HL-60/S4 treated with phorbol 12-myristate 13-acetate at 8.2 ng/mL for 4 days and 3 days (cell line): Measurements from ENCODE around the gene UGT1A6.

Source experiments
- in situ Hi-C: fragments of 300-500 bp; cut with MboI; formaldehyde crosslinking; loops from 2 replicates; pipeline ENCODE4 v1.15.0; 2022; ENCODE audit warnings: low sequenced_read_pairs

Gene UGT1A6

DNA sequence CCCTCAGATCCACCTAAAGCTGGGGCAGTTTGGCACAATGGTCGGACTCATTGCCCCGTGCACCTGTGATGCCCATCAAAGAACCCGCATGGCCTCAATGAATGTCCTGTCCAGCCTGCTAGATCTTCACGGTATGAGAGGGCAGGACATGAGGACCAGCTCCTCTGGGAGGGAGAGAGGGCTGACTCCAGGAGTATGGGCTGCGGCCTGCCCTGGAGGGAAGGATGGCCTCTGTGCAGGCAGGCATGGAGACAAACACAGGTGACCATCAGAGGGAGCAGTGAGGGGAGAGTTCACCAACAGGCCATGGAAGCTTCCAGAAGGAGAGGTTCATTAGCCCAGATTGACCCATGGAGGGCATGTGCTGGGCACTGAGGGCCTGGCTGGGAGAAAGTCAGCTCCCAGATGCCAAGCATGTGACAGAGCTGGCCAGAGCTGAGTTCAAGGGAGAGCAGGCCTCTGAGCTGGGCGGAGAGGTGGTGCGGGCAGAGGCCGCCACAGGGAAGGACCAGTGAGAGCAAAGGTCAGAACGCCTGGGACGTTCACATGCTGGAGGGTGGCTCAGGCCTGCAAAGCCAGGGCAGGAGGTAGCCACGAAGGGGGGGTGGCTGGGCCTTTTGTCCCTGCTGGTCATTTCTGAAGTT, 125.4 kb downstream of the UGT1A6 start:
- in situ Hi-C loops, result no loop called here

DNA sequence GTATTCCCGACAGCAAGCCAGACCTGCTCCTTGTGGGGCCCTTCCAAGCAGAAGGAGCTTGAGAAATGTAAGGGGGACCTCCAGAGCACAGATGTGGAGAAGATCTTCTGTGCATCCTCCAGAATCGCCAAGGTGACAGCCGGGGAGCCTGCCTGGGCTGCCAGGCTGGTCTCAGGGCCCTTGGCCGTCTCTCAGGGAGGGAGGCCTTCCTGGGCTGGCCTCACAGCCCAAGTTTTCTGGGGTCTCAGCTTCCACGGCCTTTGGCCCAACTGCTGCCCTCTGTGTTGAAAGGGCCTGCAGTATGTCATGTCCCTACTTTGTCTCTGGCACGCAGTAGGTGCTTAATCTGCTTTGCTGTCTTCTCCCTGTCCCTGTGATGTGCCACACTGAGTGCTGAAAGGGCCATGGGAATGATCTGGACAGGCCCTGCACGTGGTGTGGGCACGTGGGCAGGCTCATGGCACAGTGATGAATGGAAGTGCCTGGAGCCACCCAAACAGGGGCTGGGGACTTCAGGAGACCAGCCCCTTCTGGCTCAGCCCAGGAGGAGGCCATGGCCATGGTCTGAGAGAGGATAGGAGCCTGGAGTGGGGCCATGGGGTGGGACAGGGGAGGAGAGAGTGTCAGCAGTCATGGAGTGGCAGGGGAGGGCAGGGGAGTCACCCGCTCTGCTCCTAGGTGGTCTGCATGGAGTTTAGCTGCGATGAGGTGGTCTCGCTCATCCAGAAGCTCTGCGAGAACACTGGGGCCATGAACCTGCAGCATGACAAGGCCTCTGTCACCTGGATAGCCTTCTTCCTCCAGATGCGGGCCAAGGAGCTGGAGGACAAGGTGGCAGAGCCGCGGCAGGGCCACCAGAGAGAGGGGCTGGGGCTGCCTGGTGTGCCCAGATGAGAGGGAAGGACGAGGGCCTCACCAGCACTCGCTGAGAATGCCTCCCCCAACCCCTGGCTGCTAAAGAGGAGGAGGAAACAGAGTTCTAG, 126.2 kb downstream of the UGT1A6 start:
- in situ Hi-C loops, result no loop called here

DNA sequence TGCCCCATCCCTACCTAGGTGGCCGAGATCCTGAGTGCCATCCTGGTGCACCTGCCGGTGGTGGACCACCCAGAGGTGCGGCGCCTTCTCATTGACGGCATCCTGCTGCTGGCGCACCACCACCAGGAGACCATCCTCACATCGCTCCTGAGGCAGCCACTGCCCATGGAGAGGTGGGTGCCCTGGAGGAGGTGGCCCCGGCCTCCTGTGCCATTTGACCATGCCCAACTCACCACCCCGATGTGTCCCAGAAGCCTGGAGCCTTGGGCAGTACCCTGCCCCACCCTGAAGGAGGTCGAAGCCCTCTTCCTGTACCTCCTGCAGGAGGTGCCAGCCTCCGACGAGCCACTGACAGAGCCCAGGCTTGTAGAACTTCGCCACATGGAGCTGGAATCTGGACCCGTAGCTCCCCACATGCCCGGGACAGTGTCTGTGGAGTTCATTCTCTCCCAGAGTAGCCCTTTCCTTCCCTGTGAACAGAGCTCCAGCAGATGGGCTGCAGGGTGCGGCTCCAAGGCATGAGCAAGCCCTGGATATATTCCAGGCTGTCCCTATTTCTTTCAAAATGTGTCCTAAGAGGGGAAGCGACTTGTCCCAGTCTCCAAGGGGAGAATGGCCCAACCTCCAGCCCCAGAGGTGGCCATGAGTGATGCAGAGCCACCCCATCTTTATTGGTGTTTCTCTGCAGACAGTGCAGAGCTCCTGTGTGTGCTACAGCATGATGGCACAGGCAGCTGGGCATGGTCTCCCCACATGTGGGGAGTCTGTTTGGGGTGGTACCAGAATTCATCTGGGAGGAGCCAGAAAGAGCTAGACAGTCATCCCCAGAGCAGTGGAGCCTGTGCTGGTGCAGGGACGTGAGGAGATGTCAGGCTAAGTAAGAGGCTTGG, 127.4 kb downstream of the UGT1A6 start:
- in situ Hi-C loops, result no loop called here

- in situ Hi-C loops, result no loop called here
These were observed 128.1 kb downstream of the UGT1A6 start for GRCh38 chr2:233820774-233821105.

DNA sequence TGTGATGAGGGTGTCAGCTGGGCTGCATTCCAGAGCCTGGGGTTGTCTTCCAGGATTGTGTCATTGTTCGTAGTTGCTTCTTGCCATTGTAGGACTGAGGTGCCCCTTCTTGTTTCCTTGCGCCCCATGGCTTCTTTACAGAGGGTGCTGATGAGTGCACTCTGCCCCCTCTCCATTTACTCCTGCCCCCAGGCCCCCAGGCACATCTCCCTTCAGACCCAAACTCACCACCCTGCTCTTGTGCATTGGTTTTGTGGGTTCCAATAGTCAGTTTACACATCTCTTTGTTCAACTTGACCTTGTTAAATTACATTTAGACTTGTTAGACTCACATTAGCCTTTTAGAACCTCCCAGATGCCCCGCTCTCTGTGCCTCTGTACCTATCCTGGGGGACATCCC, 128.5 kb downstream of the UGT1A6 start:
- in situ Hi-C loops, result no loop called here

DNA sequence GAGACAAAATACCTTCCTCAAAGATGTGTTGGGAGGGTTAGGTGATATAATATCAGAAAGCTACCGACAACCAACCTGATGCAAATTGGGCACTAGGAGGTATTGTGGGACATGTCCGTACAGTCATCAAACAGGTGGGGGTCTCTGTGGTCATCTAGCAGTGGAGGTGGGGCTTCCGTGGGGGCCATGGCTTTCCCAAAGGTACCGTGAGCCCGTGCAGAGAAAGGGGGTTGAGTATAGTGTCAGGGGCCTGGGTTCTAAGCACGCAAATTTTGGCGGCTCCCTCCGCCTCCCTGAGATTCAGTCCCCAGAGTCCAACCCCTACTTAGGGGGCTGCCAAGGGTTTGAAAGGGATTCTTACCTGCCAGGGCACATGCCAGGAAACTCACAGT, 129.0 kb downstream of the UGT1A6 start:
- in situ Hi-C loops, result no loop called here

- in situ Hi-C loops, result no loop called here
These were observed 129.5 kb downstream of the UGT1A6 start for GRCh38 chr2:233822101-233822771.
